HG03135 (cell line): ENCODE data around the gene PLXNB3.
"Not testable (repeated sequence)": the region's sequence is repeated elsewhere in the genome, so short reads cannot be mapped to it uniquely, and the experiment has no call there.

Experiments
- ATAC-seq: cut with Tn5 transposase; IDR thresholded peaks from one replicate; pipeline ENCODE4 v1.9.1; 2021; ENCODE audit warnings: mild to moderate bottlenecking, moderate library complexity; ENCODE audit not compliant: unreplicated experiment

Gene PLXNB3

GRCh38 chrX:153763989-153764755 is at the start of gene PLXNB3:
PLXNB3 (plus strand) TSS chrX:153764249; CDS start chrX:153765536, 1,287 bp downstream.
- ATAC-seq = no peak

GRCh38 chrX:153714256-153714655 is 49.8 kb upstream of the PLXNB3 start:
- ATAC-seq = no peak

- no peak for ATAC-seq
These were observed 46.6 kb upstream of the PLXNB3 start for GRCh38 chrX:153717445-153717844.

- ATAC-seq = no peak
These were observed 44.8 kb upstream of the PLXNB3 start for GRCh38 chrX:153719238-153719637.

- ATAC-seq = no peak
These were observed 44.3 kb upstream of the PLXNB3 start for GRCh38 chrX:153719701-153720100.

GRCh38 chrX:153722704-153723350 is 41.2 kb upstream of the PLXNB3 start:
- no peak for ATAC-seq

- ATAC-seq = peak; percentile 20
These were observed 40.4 kb upstream of the PLXNB3 start for GRCh38 chrX:153723351-153724251.

- peak; percentile 52 for ATAC-seq
These were observed 39.6 kb upstream of the PLXNB3 start, which contains the start of the genes ABCD1 and BCAP31 for GRCh38 chrX:153724252-153725038. ABCD1 (plus strand) TSS chrX:153724856; CDS start chrX:153725267, 411 bp downstream. BCAP31 (minus strand) TSS chrX:153724387; CDS start chrX:153723244, 1,143 bp downstream.

- ATAC-seq = peak; percentile 2
These were observed 38.8 kb upstream of the PLXNB3 start for GRCh38 chrX:153725039-153725831.

GRCh38 chrX:153725832-153726285 is 38.2 kb upstream of the PLXNB3 start:
- no peak for ATAC-seq

GRCh38 chrX:153726286-153727122 is 37.5 kb upstream of the PLXNB3 start:
- peak; percentile 46 for ATAC-seq

GRCh38 chrX:153727123-153727931 is 36.7 kb upstream of the PLXNB3 start:
- no peak for ATAC-seq

GRCh38 chrX:153728095-153728494 is 36.0 kb upstream of the PLXNB3 start:
- ATAC-seq = no peak

- ATAC-seq = no peak
These were observed 35.0 kb upstream of the PLXNB3 start for GRCh38 chrX:153728951-153729631.

GRCh38 chrX:153730115-153730514 is 33.9 kb upstream of the PLXNB3 start:
- ATAC-seq = not testable (repeated sequence)

GRCh38 chrX:153731117-153731844 is 32.8 kb upstream of the PLXNB3 start:
- ATAC-seq = no peak
